GM23338 (cell line): Measurements from ENCODE around the gene LIX1L. TPM values are rescaled to one million over a fixed set of nuclear protein-coding genes. Genes with fewer than 3 reads are reported as not detected.
"Not testable (repeated sequence)": the region's sequence is repeated elsewhere in the genome, so short reads cannot be mapped to it uniquely, and the experiment has no call there.

Experiments used
- ATAC-seq: fragments of 200-7000 bp; cut with Tn5 transposase; 3 replicates; pipeline ENCODE4 v1.9.1; 2020
- DNase-seq: peaks from one replicate; pipeline ENCODE4 v3.0.0-alpha.2; 2015; ENCODE audit warnings: low spot score
- H2AFZ ChIP-seq: fragments of 200-600 bp; sonication (generic); 2 replicates; pipeline ENCODE4 v1.8.0; 2016; ENCODE audit warnings: antibody characterized with exemption, mild to moderate bottlenecking, moderate library complexity
- H3F3A ChIP-seq: fragments of 200-600 bp; sonication (generic); replicated peaks from 2 replicates; pipeline ENCODE4 v1.8.0; 2017; ENCODE audit warnings: antibody characterized with exemption, mixed run types, low read depth
- H3K27ac ChIP-seq: fragments of 200-600 bp; sonication (generic); 2 replicates; pipeline ENCODE4 v1.6.1; 2016; ENCODE audit warnings: low read depth
- H3K27me3 ChIP-seq: fragments of 200-600 bp; sonication (generic); 2 replicates; pipeline ENCODE4 v1.8.0; 2016; ENCODE audit warnings: mild to moderate bottlenecking, mixed run types, moderate library complexity; ENCODE audit not compliant: insufficient read depth
- H3K36me3 ChIP-seq: fragments of 200-600 bp; sonication (generic); 2 replicates; pipeline ENCODE4 v1.8.0; 2016; ENCODE audit warnings: mild to moderate bottlenecking; ENCODE audit not compliant: insufficient read depth
- H3K4me1 ChIP-seq: fragments of 200-600 bp; sonication (generic); 2 replicates; pipeline ENCODE4 v1.8.0; 2016; ENCODE audit warnings: mild to moderate bottlenecking, moderate library complexity; ENCODE audit not compliant: insufficient read depth
- H3K4me2 ChIP-seq: fragments of 200-600 bp; sonication (generic); 2 replicates; pipeline ENCODE4 v1.7.1; 2017; ENCODE audit warnings: mixed run types
- H3K4me3 ChIP-seq: fragments of 200-600 bp; sonication (generic); 2 replicates; pipeline ENCODE4 v1.6.1; 2016; ENCODE audit warnings: mixed run types
- H3K79me2 ChIP-seq: fragments of 200-600 bp; sonication (generic); replicated peaks from 2 replicates; pipeline ENCODE4 v1.8.0; 2017; ENCODE audit warnings: mild to moderate bottlenecking; ENCODE audit not compliant: insufficient read depth
- H3K9me2 ChIP-seq: fragments of 200-600 bp; sonication (generic); 2 replicates; pipeline ENCODE4 v1.8.0; 2017; ENCODE audit not compliant: insufficient read depth
- H4K20me1 ChIP-seq: fragments of 200-600 bp; sonication (generic); replicated peaks from 2 replicates; pipeline ENCODE4 v1.8.0; 2017; ENCODE audit warnings: mild to moderate bottlenecking; ENCODE audit not compliant: insufficient read depth
- H3K27ac Mint-ChIP-seq: 2 replicates; pipeline ENCODE4 v1.8.0; 2020; ENCODE audit warnings: inconsistent platforms, mild to moderate bottlenecking, moderate library complexity, mixed read lengths
- H3K27me3 Mint-ChIP-seq: 3 replicates; pipeline ENCODE4 v1.8.0; 2022; ENCODE audit warnings: low read depth, mild to moderate bottlenecking, moderate library complexity, mixed read lengths, inconsistent platforms; ENCODE audit not compliant: insufficient read depth, poor library complexity
- H3K36me3 Mint-ChIP-seq: 3 replicates; pipeline ENCODE4 v1.8.0; 2021; ENCODE audit warnings: low read depth, mild to moderate bottlenecking, inconsistent platforms, moderate library complexity, mixed read lengths
- H3K4me1 Mint-ChIP-seq: 3 replicates; pipeline ENCODE4 v1.8.0; 2020; ENCODE audit warnings: mild to moderate bottlenecking, inconsistent platforms, mixed read lengths
- H3K4me3 Mint-ChIP-seq: 3 replicates; pipeline ENCODE4 v1.8.0; 2021; ENCODE audit warnings: moderate library complexity, mild to moderate bottlenecking, inconsistent platforms, mixed read lengths
- H3K9me3 Mint-ChIP-seq: 3 replicates; pipeline ENCODE4 v1.8.0; 2020; ENCODE audit warnings: moderate library complexity, mild to moderate bottlenecking, inconsistent platforms, mixed read lengths
- CREB1 ChIP-seq: fragments of 250-450 bp; sonication (Bioruptor Pico); IDR thresholded peaks from 2 replicates; pipeline ENCODE4 v1.5.0; 2020; ENCODE audit warnings: low read depth, mild to moderate bottlenecking, moderate library complexity
- NANOG ChIP-seq: IDR thresholded peaks from 2 replicates; pipeline ENCODE4 v1.6.1; 2016; ENCODE audit warnings: antibody characterized with exemption, borderline replicate concordance
- POLR2AphosphoS5 ChIP-seq: IDR thresholded peaks from 2 replicates; pipeline ENCODE4 v1.6.1; 2016; ENCODE audit warnings: antibody characterized with exemption, low read depth
- polyA plus RNA-seq: library from polyadenylated mRNA; unstranded; fragments of >200 nt; fragmentation: Nextera tagmentation; extraction: Ambion mirVana; gene quantifications from 2 replicates; pipeline ENCODE4 v1.2.1, GENCODE V29; 2016
- total RNA-seq: library from RNA; depleted of rRNA; stranded (reverse); fragments of >200 nt; shearing (Covaris generic); gene quantifications from 2 replicates; pipeline ENCODE4 v1.2.3, GENCODE V29; 2014

LIX1L gene
- total and polyA plus RNA-seq, 2 experiments from 2014 or later: 0.76 to 2.6 TPM

- H3K36me3 Mint-ChIP-seq: peaks cover 18% of the 10 kb centered on the region
- H3K4me3 ChIP-seq: peak overlapping the region; percentile 84
- H3K27ac Mint-ChIP-seq: not testable (repeated sequence)
Observed at GRCh38 chr1:145920297-145920696, 37.5 kb downstream of the LIX1L start.

GRCh38 chr1:145918992-145919939 is 38.6 kb downstream of the LIX1L start:
- H3K79me2 ChIP-seq: no peaks in the 10 kb centered on the region
- DNase-seq (peak; percentile 60), ATAC-seq (peak; percentile 87)
- TF ChIP-seq POLR2AphosphoS5 (0 out of 2 replicates have a peak, but pooled peaks have one; percentile 26), CREB1 (CRISPR knock-in tag) (0 out of 2 replicates have a peak, but pooled peaks have one; percentile 2), NANOG (no peak)
- H3K27me3 Mint-ChIP-seq: peaks cover 20% of the 10 kb centered on the region
- no peaks in the 10 kb centered on the region for H3K9me2 ChIP-seq
- no peaks in the 10 kb centered on the region; the same call in 1 of the 2 replicates for H4K20me1 ChIP-seq
- H3K27me3 ChIP-seq: peaks cover 8% of the 10 kb centered on the region; the same call in 1 of the 2 replicates
- peak overlapping the region; percentile 92 for H3K4me3 Mint-ChIP-seq
- peak overlapping the region; percentile 84 for H3K4me3 ChIP-seq
- H2AFZ ChIP-seq: peak overlapping the region; percentile 99
- H3K4me2 ChIP-seq: peak overlapping the region; percentile 99
- H3K4me1 Mint-ChIP-seq: peaks cover 12% of the 10 kb centered on the region; the same call in 2 of the 3 replicates
- no peaks in the 10 kb centered on the region; the same call in 1 of the 2 replicates for H3F3A ChIP-seq
- no peak overlapping the region for H3K27ac ChIP-seq
- H3K36me3 Mint-ChIP-seq: peaks cover 18% of the 10 kb centered on the region
- peaks cover 6% of the 10 kb centered on the region; the same call in 1 of the 2 replicates for H3K4me1 ChIP-seq
- peak overlapping the region; percentile 72 for H3K27ac Mint-ChIP-seq
- H3K36me3 ChIP-seq: peaks cover 10% of the 10 kb centered on the region; the same call in 1 of the 2 replicates
- H3K9me3 Mint-ChIP-seq: no peaks in the 10 kb centered on the region

More at GRCh38 chr1:145920297-145920696, 37.5 kb downstream of the LIX1L start:
- Mint-ChIP-seq H3K4me1 (peaks cover 12% of the 10 kb centered on the region; the same call in 2 of the 3 replicates), H3K27me3 (peaks cover 20% of the 10 kb centered on the region), H3K4me3 (peak overlapping the region; percentile 92)
- H3F3A ChIP-seq, DNase-seq, H2AFZ ChIP-seq, H3K27me3 ChIP-seq, H4K20me1 ChIP-seq, H3K9me3 Mint-ChIP-seq, H3K27ac ChIP-seq, H3K9me2 ChIP-seq, ATAC-seq, H3K79me2 ChIP-seq, H3K4me1 ChIP-seq: not testable (repeated sequence)
- Histone ChIP-seq H3K36me3 (peaks cover 10% of the 10 kb centered on the region; the same call in 1 of the 2 replicates), H3K4me2 (peak overlapping the region; percentile 99)

GRCh38 chr1:145918144-145918991 is 39.4 kb downstream of the LIX1L start, which contains the start of gene PEX11B:
TSS of gene PEX11B (minus strand) at chr1:145918717. CDS start at chr1:145918688, 29 bp downstream.
- DNase-seq: peak; percentile 94
- peaks cover 20% of the 10 kb centered on the region for H3K27me3 Mint-ChIP-seq
- ATAC-seq: peak; percentile 84
- Histone ChIP-seq H3K36me3 (peaks cover 6% of the 10 kb centered on the region; the same call in 1 of the 2 replicates), H2AFZ (peak within 1 kb of the TSS; percentile 99), H3K79me2 (no peaks in the 10 kb centered on the region), H3K27ac (no peak within 1 kb of the TSS), H3K27me3 (peaks cover 8% of the 10 kb centered on the region; the same call in 1 of the 2 replicates), H3K4me3 (peak within 1 kb of the TSS; percentile 84), H4K20me1 (no peaks in the 10 kb centered on the region; the same call in 1 of the 2 replicates), H3K4me2 (peak within 1 kb of the TSS; percentile 99), H3F3A (no peaks in the 10 kb centered on the region; the same call in 1 of the 2 replicates), H3K4me1 (peaks cover 6% of the 10 kb centered on the region; the same call in 1 of the 2 replicates), H3K9me2 (no peaks in the 10 kb centered on the region)
- H3K4me1 Mint-ChIP-seq: peaks cover 12% of the 10 kb centered on the region; the same call in 2 of the 3 replicates
- peak within 1 kb of the TSS; percentile 72 for H3K27ac Mint-ChIP-seq
- peak within 1 kb of the TSS; percentile 92 for H3K4me3 Mint-ChIP-seq
- peak; percentile 55; the same call in 1 of the 2 replicates for TF ChIP-seq CREB1 (CRISPR knock-in tag)
- TF ChIP-seq POLR2AphosphoS5: no peak; the same call in 1 of the 2 replicates
- H3K9me3 Mint-ChIP-seq: no peaks in the 10 kb centered on the region
- peaks cover 14% of the 10 kb centered on the region for H3K36me3 Mint-ChIP-seq
